ENCODE data around the gene ENGASE.
A peak's percentile ranks its signal among the peaks of the same experiment; 100 is the strongest.

- TF ChIP-seq CTCF (IDR thresholded peaks at IDR 0.05; ENCODE audit: control extremely low read depth in 1 of 3, insufficient read depth in 1 of 3, low read depth in 1 of 3, low read length in 3 of 3) (peak; percentile 93 to 95 (median 94)), EZH2 (IDR thresholded peaks at IDR 0.05; ENCODE audit: low read depth, low read length, severe bottlenecking) (no peak), TAF1 (IDR thresholded peaks at IDR 0.05; ENCODE audit: low read depth, low read length) (no peak), BRCA1 (IDR thresholded peaks at IDR 0.05; ENCODE audit: low read depth, low read length) (no peak), POLR2A (IDR thresholded peaks at IDR 0.05; ENCODE audit: control extremely low read depth in 1 of 2, low read depth in 2 of 2, low read length in 2 of 2) (no peak), CBX5 (IDR thresholded peaks at IDR 0.05; ENCODE audit: low read depth, low read length) (no peak), MAX (IDR thresholded peaks at IDR 0.05) (peak; percentile 29; the same call in 1 of the 2 replicates), EP300 (IDR thresholded peaks at IDR 0.05; ENCODE audit: borderline replicate concordance in 1 of 2, low read depth in 2 of 2, low read length in 2 of 2) (no peak)
These were observed 7.9 kb downstream of the ENGASE start for GRCh38 chr17:79082311-79083190.
